Hepatocyte (in vitro differentiated cells): Measurements from ENCODE around the gene FAM83F. TPM values are rescaled to one million over a fixed set of nuclear protein-coding genes. Genes with fewer than 3 reads are reported as not detected.

Experiments
- DNase-seq: peaks from one replicate; pipeline ENCODE4 v3.0.0-alpha.2; 2016; ENCODE audit warnings: low spot score
- H2AFZ ChIP-seq: fragments of 200-600 bp; sonication (generic); 2 replicates; pipeline ENCODE4 v1.6.0; 2016; ENCODE audit warnings: antibody characterized with exemption, mild to moderate bottlenecking
- H3K27ac ChIP-seq: fragments of 200-600 bp; sonication (generic); 2 replicates; pipeline ENCODE4 v1.5.1; 2016; ENCODE audit warnings: mild to moderate bottlenecking
- H3K27me3 ChIP-seq: fragments of 200-600 bp; sonication (generic); 2 replicates; pipeline ENCODE4 v1.6.1; 2016
- H3K36me3 ChIP-seq: fragments of 200-600 bp; sonication (generic); replicated peaks from 2 replicates; pipeline ENCODE4 v1.5.1; 2016; ENCODE audit warnings: low read depth; ENCODE audit not compliant: insufficient read depth
- H3K4me1 ChIP-seq: fragments of 200-600 bp; sonication (generic); 2 replicates; pipeline ENCODE4 v1.5.1; 2016; ENCODE audit warnings: mild to moderate bottlenecking, moderate library complexity; ENCODE audit not compliant: insufficient read depth
- H3K4me2 ChIP-seq: fragments of 200-600 bp; sonication (generic); 2 replicates; pipeline ENCODE4 v1.6.0; 2016
- H3K4me3 ChIP-seq: fragments of 200-600 bp; sonication (generic); 2 replicates; pipeline ENCODE4 v1.5.1; 2016; ENCODE audit warnings: mild to moderate bottlenecking
- H3K79me2 ChIP-seq: fragments of 200-600 bp; sonication (generic); 2 replicates; pipeline ENCODE4 v1.6.0; 2017; ENCODE audit warnings: mild to moderate bottlenecking
- H3K9me2 ChIP-seq: fragments of 200-600 bp; sonication (generic); replicated peaks from 2 replicates; pipeline ENCODE4 v1.6.0; 2017; ENCODE audit warnings: mild to moderate bottlenecking; ENCODE audit not compliant: insufficient read depth
- H3K9me3 ChIP-seq: fragments of 200-600 bp; sonication (generic); 2 replicates; pipeline ENCODE4 v1.5.1; 2016; ENCODE audit warnings: low read depth, mild to moderate bottlenecking
- H4K20me1 ChIP-seq: fragments of 200-600 bp; sonication (generic); 2 replicates; pipeline ENCODE4 v1.6.0; 2016; ENCODE audit warnings: mild to moderate bottlenecking; ENCODE audit not compliant: insufficient read depth, poor library complexity, severe bottlenecking
- EZH2 ChIP-seq: fragments of 200-600 bp; sonication (generic); IDR thresholded peaks from 2 replicates; pipeline ENCODE4 v1.6.1; 2016; ENCODE audit warnings: antibody characterized with exemption, mild to moderate bottlenecking, borderline replicate concordance
- EZH2phosphoT487 ChIP-seq: fragments of 200-600 bp; sonication (generic); IDR thresholded peaks from one replicate; pipeline ENCODE4 v1.6.1; 2018; ENCODE audit warnings: antibody characterized with exemption, mild to moderate bottlenecking, low read depth, moderate library complexity; ENCODE audit not compliant: unreplicated experiment, severe bottlenecking
- WGBS: methylation state at CpG from one replicate; pipeline ENCODE4 v1.1.6; 2016; ENCODE audit warnings: low lambda C conversion rate; ENCODE audit errors: missing lambda C conversion rate; 5-methylcytosine and 5-hydroxymethylcytosine counted together
- polyA plus RNA-seq: library from polyadenylated mRNA; unstranded; fragments of >200 nt; fragmentation: Nextera tagmentation; extraction: Ambion mirVana; gene quantifications from 2 replicates; pipeline ENCODE4 v1.2.1, GENCODE V29; 2016
- total RNA-seq: library from RNA; depleted of rRNA; stranded (reverse); fragments of >200 nt; gene quantifications from 2 replicates; pipeline ENCODE4 v1.2.3, GENCODE V29; 2014
- TF ChIP-seq, protein P1 (sequence below): fragments of 200-600 bp; sonication (generic); IDR thresholded peaks from 2 replicates; pipeline ENCODE4 v1.5.1; 2016; ENCODE audit warnings: antibody characterized with exemption, mild to moderate bottlenecking; ENCODE audit not compliant: poor library complexity

The FAM83F gene
- total and polyA plus RNA-seq, 2 experiments from 2014 or later = 10.8 to 12.8 TPM

DNA sequence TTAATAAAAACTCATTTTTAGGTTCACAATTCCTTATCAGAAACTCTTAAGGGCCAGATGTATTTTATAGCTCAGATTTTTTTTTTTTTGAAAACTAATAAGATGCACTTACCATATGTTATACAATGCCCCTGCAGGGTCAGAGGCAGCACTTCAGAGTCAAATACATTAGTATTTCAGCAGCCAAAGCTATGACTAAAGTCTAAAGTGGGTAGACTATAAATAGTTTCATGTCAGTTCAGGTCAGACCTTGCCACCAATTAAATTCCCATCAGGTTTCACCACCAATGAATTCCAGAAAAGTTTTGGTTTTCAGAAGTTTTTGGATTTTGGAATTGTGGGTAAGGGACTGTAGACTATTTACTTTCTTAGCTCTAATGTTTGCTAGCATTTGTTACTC is 75.9 kb downstream of the FAM83F start:
- no peaks in the 10 kb centered on the region for H3K36me3 ChIP-seq
- H2AFZ ChIP-seq = no peak overlapping the region
- H3K79me2 ChIP-seq = peaks cover 68% of the 10 kb centered on the region
- no peaks in the 10 kb centered on the region for H3K9me3 ChIP-seq
- no peaks in the 10 kb centered on the region for H3K27me3 ChIP-seq
- H4K20me1 ChIP-seq = peaks cover 14% of the 10 kb centered on the region
- H3K4me2 ChIP-seq = no peak overlapping the region
- no peaks in the 10 kb centered on the region for H3K9me2 ChIP-seq
- no peak for DNase-seq
- H3K4me1 ChIP-seq = no peaks in the 10 kb centered on the region
- TF ChIP-seq EZH2 (no peak), EZH2phosphoT487 (no peak)
- H3K4me3 ChIP-seq = no peak overlapping the region
- H3K27ac ChIP-seq = no peak overlapping the region

DNA sequence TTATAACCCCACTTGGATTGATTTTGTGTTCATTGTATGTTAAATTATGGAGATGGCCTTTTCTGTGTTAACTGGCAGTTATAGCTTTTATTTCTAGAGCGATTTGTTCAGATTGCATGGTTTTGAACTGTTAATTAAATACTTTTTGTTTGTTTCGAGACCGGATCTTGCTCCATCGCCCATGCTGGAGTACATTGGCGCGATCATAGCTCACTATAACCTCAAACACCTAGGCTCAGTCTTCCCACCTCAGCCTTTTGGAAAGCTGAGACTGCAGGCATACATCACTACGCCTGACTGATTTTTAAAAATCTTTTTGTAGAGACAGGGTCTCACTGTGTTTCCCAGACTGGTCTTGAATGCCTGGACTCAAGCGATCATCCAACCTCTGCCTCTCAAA is 77.0 kb downstream of the FAM83F start:
- no peaks in the 10 kb centered on the region for H3K4me1 ChIP-seq
- H2AFZ ChIP-seq = no peak overlapping the region
- no peaks in the 10 kb centered on the region for H3K9me3 ChIP-seq
- TF ChIP-seq, protein P1, sequence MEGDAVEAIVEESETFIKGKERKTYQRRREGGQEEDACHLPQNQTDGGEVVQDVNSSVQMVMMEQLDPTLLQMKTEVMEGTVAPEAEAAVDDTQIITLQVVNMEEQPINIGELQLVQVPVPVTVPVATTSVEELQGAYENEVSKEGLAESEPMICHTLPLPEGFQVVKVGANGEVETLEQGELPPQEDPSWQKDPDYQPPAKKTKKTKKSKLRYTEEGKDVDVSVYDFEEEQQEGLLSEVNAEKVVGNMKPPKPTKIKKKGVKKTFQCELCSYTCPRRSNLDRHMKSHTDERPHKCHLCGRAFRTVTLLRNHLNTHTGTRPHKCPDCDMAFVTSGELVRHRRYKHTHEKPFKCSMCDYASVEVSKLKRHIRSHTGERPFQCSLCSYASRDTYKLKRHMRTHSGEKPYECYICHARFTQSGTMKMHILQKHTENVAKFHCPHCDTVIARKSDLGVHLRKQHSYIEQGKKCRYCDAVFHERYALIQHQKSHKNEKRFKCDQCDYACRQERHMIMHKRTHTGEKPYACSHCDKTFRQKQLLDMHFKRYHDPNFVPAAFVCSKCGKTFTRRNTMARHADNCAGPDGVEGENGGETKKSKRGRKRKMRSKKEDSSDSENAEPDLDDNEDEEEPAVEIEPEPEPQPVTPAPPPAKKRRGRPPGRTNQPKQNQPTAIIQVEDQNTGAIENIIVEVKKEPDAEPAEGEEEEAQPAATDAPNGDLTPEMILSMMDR = no peak
- TF ChIP-seq EZH2phosphoT487 = no peak
- TF ChIP-seq EZH2 = no peak
- H3K27ac ChIP-seq = no peak overlapping the region
- 96% methylated on average over 8 of the region's 8 CpGs for WGBS
- no peak overlapping the region for H3K4me3 ChIP-seq
- peaks cover 72% of the 10 kb centered on the region for H3K79me2 ChIP-seq
- H3K36me3 ChIP-seq = no peaks in the 10 kb centered on the region
- no peaks in the 10 kb centered on the region for H3K27me3 ChIP-seq
- no peaks in the 10 kb centered on the region for H3K9me2 ChIP-seq
- no peak overlapping the region for H3K4me2 ChIP-seq
- no peak for DNase-seq
- H4K20me1 ChIP-seq = peaks cover 22% of the 10 kb centered on the region

DNA sequence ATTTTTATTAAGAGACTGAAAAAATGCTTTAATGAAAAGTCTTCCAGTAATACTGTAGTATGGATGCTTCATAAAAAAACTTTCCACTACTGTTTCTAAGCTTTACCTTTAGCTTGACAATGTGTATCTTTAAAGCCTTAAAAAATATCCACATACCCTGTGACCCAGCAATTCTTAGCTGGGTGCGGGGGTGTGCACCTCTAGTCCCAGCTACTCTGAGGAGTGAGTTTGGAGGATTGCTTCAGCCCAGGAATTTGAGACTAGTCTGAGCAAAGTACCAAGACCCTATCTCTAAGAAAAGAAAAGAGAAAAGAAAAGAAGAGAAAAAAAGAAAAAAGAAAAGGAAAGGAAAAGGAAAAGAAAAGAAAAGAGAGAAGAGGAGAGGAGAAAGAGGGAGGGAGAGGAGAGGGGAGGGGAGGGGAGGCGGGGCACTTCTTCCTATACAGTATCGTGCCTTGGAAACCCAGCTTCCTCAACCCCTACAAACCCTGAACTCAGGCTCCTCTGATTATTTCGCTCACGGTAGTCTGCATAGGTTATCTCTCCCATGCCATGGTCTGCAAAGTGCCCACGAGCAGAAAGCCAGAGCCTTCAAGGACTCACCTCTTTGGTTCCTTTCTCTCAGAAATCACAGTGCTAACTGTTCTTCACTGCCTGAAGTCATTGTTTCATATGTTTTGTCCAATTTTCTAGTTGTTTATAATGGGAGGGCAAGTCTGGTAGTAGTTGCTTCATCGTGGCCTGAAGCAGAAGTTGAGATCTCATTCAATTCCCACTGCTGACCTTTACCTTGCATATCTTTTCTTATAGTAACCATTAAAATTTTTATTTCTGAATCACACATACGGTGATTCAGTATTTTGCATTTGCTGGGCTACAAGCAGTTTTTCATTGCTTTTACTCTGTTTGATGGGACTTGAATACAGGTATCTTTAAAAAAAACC is 82.2 kb downstream of the FAM83F start:
- no peak overlapping the region for H3K4me2 ChIP-seq
- 63% methylated on average over 7 of the region's 8 CpGs for WGBS
- H3K27me3 ChIP-seq = no peaks in the 10 kb centered on the region
- TF ChIP-seq EZH2phosphoT487 (no peak), EZH2 (no peak)
- TF ChIP-seq, protein P1 = no peak
- no peak overlapping the region for H2AFZ ChIP-seq
- no peak overlapping the region for H3K27ac ChIP-seq
- no peaks in the 10 kb centered on the region for H3K4me1 ChIP-seq
- H3K79me2 ChIP-seq = peaks cover 74% of the 10 kb centered on the region
- H4K20me1 ChIP-seq = peaks cover 28% of the 10 kb centered on the region
- H3K9me3 ChIP-seq = no peaks in the 10 kb centered on the region
- DNase-seq = no peak
- H3K4me3 ChIP-seq = no peak overlapping the region
- H3K36me3 ChIP-seq = no peaks in the 10 kb centered on the region
- no peaks in the 10 kb centered on the region for H3K9me2 ChIP-seq

DNA sequence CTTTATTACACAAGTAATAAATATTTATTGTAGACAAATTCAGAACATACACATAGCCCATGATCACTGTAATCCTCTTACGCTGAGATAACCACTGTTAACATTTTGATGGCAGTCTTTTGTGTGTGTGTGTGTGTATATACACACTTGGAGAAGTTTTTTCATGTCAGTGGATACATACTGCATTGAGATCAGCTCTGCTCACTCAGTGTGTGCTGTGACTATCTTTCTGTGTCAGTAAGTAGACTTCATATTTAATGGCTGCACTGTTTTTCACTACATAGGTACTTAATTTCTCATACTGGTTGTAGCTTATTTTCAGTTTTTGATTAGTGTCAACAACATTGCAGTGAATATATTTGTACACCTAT is 82.9 kb downstream of the FAM83F start:
- Histone ChIP-seq H2AFZ (no peak overlapping the region), H3K4me3 (no peak overlapping the region), H3K36me3 (no peaks in the 10 kb centered on the region), H3K27me3 (no peaks in the 10 kb centered on the region), H4K20me1 (peaks cover 28% of the 10 kb centered on the region), H3K9me2 (no peaks in the 10 kb centered on the region), H3K27ac (no peak overlapping the region), H3K9me3 (no peaks in the 10 kb centered on the region), H3K4me1 (no peaks in the 10 kb centered on the region), H3K4me2 (no peak overlapping the region), H3K79me2 (peaks cover 77% of the 10 kb centered on the region)
- no peak for DNase-seq
- WGBS = 79% methylated on average over 1 of the region's 1 CpG
- TF ChIP-seq EZH2phosphoT487 (no peak), EZH2 (no peak)
- TF ChIP-seq, protein P1 = no peak
